Hematopoietic multipotent progenitor cell treated with erythropoietin and hydrocortisone succinate and interleukin-3 and kit ligand, for 17 days (in vitro differentiated cells): Measurements from ENCODE around the gene PRELID1.
"Not testable (repeated sequence)": the region's sequence is repeated elsewhere in the genome, so short reads cannot be mapped to it uniquely, and the experiment has no call there.

Experiments
- DNase-seq: peaks from one replicate; pipeline ENCODE4 v3.0.0-alpha.2; 2015; ENCODE audit warnings: low spot score

The PRELID1 gene

DNA sequence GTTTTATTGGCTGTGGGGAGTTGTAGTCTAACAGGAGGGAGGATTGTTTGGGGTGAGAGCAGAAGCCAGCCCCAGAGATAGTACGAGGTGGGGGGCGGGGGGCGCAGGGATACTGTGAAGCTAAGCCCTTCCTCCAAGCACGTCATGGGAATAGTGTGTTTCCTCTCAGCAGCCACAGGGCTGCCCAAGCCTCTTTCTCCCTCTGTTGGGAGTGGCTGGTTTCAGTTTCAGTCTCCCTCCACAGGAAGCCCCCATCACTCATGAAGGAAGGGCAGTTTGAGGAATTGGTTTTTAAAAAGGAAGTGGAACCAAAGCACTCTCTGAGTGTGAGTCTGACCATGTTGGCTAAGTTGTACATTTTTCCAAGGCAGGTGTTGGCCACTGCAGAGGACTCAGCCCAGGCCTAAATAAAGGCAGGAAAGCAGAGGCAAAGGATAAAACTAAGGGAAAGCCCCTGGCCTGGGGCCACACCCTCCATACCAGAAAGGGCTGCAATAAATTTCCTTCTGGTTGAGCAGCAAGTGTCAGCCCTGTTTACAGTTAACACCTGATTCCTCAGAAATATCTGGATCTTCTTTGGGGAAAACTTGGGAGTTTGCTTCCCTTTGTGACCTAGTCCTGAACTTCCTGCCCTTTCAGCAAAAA, 3.2 kb upstream of the PRELID1 start:
- DNase-seq, result no peak

DNA sequence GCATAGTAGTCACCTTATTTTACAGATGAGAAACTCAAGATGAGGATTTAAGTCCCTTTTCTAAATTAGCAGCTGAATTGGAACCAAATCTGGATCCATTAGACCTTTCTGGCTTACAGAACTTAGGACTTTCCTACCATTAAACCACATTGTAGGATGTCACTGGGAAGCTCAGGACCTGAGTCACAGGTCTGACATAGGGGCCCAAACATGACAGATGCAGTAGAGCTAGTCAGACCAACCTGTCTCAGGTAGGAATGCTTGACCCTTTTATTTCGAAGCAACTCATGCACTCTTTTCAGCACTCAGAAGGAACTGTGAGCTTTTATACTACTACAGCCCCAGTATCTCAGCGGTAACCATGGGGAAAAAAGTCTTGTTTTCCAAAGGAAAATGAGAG, 2.6 kb upstream of the PRELID1 start:
- DNase-seq, result no peak

DNA sequence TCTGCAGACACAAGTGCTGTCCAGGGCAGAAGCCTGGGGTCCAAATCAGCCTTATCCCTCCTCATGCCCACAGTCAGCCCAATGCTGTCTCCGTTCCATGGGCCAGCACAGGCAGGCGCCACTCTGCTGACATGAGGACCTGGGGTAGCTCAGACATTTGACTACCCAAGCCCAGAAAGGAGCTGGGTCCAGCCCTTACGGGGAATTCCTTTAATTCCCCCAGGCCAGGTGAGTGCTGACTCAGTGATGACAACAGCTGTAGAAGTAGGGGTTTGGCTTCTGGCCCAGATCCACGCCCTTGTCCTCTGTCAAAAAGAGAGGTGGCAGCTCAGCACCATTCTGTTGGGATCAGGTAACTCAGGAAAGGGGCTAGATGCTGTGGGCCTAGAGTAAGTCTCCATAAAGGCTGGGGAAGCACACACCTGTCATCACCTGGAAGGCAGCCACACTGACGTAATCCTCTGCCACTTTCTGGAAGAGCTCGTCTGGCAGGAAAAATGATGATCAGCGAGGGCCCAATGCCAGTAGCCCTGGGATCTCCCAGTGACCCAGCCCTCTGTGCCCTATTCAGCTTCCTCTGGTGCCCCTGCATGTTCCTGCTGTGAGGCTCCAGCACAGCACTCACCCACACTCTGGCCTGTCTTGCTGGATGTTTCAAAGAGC, 2.0 kb upstream of the PRELID1 start:
- peak; percentile 24 for DNase-seq

DNA sequence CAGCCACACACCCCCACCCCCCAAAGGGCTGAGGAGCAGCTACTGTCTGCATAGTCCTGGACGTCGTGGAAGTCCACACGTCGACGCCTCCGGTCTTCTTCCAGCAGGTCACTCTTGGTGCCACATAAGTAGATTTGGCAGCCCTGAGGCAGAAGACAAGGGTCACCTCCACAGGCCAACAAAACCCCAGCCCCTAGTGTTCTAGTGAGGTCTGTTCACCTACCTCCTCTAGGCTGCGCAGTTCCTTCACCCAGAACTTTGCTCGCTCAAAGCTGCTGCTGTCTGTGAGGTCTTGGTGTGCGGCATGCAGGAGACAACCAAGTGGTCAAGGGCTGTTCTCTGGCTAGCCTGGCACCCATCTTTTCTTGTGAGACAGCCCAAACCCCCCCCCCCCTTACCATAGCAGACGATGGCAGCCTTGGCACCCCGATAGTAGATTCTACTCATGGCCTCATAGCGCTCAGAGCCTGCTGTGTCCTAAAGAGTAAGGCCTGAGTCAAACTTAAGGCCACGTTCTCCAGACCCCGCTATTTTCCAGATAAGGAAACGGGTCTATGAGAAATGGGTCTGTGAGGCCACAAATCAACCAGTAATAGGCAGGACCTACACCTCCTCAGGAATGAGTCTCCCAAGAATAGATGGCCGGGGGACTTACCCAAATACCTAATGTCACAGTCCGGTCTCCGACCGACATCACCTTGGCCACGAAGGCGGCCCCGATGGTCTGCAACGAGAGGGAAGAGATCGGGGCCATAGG, 1.1 kb upstream of the PRELID1 start:
- no peak for DNase-seq

DNA sequence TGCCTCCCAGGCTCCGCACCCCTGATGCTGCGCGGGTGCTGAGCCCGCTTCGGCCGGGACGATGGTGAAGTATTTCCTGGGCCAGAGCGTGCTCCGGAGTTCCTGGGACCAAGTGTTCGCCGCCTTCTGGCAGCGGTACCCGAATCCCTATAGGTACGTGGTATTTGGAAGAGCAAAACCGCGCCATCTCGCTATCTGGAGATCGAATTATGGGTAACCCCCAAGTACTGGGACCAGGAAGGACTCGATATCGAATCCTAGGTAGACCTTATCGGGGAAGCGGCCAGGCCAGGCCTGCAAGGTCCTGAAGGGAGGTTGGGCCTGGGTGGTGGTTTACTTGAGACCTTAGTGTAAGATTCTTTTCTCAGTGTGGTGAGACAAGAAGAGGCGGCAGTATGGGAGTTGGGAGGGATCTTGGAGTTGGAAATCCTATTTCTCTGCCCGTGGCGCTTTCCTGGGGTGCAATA, 359 bp downstream of the PRELID1 start:
- DNase-seq, result peak; percentile 45

DNA sequence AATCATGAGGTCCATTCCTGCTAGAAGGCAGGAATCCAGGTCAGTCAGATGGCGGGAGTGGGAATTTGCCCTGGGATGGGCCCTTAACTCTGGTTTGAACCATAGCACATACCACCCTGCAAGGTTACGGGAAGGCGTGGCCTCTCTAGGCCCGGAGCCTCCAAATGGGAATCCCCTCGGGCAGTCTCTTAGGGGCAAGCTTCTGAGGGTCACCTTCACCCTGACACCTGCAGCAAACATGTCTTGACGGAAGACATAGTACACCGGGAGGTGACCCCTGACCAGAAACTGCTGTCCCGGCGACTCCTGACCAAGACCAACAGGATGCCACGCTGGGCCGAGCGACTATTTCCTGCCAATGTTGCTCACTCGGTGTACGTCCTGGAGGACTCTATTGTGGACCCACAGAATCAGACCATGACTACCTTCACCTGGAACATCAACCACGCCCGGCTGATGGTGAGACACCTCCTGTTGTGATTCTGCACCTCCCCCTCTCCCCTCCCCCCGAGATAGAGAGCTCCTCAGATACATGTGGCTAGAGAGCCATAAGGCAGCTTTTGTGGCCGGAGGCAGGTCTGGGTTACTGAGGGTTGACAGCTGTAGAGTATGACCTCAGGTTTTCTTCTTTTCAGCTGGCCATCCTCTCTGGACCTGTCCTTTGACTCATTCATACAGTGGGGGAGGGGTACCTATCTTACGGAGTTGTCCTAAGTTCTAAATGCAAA, 957 bp downstream of the PRELID1 start:
- DNase-seq, result no peak

DNA sequence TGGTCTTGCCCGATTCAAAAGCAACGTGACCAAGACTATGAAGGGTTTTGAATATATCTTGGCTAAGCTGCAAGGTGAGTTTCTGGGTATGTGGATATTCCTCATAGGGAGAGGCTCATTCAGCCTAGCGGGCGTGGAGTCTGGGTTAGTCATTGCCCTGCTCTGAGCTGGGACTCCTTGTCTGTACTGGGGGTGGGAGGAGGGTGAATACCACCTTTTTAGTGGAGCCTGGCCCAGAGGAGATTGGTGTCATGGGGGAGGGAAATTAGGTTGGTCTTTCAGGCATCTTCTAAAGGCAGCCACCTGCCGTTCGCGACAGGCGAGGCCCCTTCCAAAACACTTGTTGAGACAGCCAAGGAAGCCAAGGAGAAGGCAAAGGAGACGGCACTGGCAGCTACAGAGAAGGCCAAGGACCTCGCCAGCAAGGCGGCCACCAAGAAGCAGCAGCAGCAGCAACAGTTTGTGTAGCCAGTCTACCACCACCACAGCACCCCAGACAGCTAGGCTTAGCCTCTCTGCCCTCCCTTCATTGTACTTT, 2.6 kb downstream of the PRELID1 start:
- DNase-seq, result not testable (repeated sequence)

DNA sequence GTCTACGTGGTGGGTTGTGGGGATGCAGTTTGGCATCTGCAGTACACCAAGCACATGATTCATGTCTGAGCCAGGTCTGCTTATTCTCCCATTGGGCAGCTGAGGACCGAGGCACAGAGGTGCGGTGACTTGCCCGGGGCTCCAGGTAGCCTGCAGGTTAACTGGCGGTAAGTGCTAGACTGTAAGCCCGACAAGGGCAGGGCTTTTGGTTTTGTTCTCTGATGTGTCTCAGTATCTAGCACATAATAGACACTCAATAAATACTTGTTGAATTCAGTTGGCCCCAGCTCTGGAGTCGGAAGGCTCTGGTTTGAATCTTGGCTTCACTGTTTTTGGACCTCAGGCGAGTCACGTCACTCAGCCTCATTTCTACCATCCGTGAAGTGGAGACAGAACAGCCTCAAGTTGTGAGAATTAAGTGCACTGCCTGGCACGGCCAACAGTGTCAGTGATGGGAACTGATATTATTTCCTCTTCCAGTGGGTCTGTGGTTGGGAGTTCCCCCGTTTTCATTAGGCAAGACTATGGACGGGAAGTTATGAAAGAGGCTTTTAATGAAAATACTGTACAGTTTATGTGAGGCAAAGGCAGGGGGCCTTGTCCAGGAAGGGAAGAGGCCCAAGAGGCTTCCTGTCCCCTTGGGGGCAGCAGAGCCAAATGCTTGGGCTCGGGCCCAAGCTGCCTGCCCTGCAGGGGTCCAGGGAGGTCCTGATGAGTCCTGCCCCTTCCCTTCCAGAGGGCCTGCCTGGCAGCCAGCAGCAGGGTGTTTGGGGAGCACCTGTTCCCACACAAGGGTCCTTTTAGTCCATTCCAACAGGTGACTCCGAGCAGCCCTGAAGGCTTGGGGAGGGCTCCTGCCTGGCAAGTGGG, 3.3 kb downstream of the PRELID1 start:
- no peak for DNase-seq

DNA sequence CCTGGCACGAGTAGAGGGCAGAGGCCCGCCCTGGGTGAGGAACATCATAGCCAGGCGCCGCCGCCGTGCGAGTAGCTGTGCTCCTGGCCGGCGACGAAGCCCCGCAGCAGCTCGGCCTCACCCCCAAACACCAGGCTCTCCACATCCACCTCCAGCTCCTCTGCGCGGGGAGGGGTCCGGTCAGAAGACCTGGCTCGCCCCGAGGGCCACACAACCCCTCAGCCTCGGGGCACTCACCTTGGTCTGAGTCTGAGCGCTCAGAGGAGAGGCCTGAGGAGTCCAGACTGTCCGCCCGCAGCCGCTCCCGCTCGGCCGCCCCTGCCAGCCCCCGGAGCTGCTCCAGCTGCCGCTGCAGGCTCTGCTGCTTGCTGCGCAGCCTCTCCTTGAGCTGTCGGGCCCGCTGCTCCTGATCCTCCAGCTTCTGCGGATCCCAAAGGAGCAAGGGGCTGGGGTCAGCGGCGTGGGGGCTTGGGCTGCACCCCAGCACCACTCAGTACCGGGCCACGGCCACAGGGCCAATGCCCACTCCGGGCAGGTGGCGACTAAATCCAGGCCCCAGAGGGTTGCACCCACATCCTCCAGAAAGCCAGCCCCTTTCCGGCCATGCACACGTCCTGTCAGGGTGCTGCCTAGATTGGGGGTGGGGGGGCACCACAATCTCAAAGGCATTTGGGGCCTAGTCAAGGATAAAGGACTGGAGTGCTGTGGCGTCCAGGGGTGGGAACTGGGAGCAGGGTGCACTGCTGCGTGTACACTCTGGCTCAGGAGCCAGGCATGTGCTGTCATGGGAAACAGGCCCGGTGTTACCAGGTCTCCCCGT, 4.2 kb downstream of the PRELID1 start:
- DNase-seq, result no peak

DNA sequence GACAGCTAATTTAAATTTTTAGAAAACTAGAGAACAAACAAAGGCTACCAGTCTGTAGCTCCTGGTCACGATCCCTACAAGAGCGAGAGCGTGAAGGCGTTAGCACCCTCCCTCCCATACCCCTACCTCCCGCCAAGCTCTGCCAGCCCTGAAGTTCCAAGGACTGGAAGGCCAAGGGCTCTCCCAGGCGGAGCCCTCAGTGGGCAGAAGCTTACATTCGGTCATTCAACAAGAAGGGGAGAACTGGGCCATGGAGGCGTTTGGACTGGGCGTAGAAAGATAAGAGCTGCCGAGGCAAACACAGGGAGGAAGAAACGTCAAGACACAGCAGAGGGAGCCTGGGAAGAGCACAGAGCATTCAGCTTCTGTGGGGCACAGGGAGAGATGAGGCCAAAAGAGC, 5.1 kb downstream of the PRELID1 start:
- DNase-seq, result no peak

DNA sequence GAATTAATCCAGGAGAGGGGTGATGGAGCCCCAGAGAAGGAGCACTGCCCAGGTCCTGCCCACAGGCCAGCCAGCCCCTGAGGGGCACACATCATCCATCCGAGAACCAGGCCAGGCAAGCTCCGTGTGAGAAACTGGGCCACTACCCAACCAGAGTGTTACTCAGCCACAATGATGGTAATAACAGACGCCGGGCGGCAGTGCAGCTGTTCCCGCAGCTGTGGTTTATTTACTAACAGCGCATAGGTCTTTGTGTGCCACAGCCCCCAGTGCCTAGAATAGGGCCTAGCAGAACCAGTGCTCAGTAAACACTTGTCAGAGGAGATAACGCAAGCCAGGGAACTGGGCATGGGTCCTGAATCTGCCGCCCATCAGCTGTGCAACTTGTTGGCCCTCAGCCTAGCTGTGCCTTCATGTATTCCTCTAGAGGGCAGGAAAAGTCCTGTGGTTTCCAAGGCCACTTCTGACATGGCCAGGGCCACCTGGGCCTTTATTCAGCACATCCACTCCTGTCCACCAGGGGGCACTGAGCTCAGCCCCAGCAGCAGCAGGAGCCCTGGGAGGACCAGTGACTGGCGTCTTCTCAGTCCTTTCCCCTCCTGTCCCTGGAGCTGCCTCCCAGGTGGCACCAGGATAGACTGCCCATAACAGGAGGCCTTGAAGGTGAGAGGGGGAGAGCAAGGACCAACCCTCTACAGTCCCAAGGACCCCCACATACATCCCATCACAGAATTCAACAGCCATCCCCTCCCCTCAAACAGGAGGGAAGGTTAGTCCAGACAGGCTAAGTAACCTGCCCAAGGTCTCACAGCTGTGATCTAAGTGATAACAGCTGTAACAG, 6.0 kb downstream of the PRELID1 start:
- DNase-seq, result peak; percentile 95

DNA sequence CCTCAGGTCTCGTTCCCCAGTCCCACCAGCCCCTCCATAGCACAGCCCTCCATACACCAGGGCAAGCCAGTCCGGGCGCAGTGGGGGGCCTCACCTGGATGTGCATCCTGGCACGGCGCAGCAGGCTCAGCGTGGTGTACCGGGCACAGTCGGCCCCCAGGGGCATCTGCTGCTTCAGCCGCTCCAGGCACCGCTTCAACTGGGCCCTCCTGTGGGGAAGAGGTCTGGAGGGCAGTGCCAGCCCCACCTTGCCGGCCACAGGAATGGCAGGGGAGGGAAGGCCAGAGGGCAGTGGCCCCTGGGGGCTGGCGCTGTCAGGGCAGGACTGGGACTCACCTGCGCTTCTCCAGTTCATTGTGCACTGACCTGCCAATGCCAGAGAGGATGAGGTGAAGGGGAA, 6.7 kb downstream of the PRELID1 start:
- DNase-seq, result no peak

DNA sequence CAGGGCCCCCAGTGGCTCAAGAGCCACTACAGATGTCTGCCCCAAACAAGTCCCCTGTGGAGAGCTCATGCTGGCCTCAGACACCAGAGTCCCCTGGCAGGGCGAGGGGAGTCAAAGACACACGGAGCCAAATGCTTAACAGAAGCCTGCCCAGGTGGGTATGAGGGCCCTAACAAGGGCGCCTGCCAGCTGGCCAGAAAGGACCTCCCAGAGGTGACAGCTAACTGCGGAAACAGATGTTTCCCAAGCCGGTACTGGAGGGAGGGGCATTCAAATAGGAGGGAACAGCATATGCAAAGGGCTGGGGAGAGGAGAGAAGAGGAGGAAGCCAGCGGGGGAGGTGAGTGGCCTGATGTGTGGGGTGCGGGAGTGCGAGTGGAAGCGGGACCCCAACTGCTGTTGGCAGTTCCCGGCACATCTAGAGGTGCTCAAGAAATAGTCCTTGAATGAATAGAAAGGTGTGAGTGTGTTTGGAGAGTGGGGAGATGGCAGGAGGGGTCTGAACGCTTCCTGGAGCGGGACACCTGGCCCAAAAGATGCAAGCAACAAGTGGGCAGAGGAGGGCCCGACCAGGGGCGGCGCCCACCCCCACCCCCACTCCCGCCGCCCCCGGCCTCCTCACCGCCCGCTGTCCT, 7.3 kb downstream of the PRELID1 start:
- DNase-seq, result peak; percentile 41

DNA sequence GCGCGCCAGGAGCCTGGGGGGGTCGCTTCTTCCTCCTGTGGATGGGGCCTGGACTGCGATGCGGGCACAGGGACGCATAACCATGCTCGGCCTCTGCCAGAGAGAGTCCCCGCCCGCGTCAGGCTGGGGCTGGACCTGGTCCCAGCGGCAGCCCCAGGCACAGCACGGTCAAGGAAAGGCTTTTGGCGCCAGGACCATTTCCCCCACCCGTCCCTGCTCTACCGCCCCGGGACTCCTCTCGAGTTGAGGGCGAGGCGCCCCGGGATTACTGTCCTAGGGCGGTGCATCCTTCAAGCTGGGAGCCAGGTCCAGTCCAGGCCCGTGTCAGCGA, 7.8 kb downstream of the PRELID1 start:
- no peak for DNase-seq

DNA sequence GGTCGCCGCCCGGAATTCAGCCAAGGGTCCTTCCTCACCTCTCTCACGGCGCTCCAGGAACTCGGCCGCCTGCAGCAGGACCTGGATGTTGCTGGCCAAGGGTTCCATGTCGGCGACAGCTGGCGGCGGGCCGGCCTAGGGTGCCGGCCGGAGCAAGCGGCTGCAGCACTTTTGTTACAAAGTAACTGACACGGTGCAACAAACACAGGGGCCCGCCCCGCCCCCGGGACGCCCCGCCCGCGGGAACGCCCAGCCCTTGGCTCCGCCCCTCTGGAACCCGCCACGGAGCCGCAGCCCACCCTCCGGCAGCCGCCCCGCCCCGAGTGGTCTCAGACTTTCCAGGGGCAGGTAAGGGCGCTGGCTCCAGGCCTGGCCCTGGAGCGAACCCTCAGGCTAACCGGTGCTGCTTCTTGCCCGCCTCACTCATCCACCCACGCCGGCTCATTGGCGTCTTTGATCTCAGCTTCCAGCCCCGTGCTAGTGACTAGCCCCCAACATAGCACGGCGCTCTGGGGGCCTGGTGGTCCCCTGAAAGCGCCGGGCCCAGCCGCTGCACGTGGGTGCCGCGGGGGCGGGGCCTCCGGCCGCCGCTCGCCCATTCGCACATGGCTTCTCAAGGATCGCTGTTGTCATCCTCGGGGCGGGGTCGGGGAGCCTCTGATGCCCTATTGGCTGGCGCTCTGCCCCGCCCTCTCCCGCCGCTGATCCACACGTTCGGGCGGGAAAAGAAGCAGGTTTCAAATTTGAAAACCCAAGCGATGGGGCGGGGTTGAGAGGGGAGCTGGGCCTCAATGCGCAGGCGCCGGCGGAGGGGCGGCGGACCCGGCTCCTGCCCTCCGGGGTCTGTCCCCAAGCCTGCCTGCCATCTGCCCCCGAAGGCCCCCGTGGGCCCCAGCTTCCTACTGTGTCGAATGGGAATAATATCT, 8.4 kb downstream of the PRELID1 start, which contains the start of gene MXD3:
TSS of gene MXD3 (minus strand) at position 176 of the 926 bp plus-strand sequence. CDS start at position 108, 68 bp downstream.
- peak; percentile 95 for DNase-seq

DNA sequence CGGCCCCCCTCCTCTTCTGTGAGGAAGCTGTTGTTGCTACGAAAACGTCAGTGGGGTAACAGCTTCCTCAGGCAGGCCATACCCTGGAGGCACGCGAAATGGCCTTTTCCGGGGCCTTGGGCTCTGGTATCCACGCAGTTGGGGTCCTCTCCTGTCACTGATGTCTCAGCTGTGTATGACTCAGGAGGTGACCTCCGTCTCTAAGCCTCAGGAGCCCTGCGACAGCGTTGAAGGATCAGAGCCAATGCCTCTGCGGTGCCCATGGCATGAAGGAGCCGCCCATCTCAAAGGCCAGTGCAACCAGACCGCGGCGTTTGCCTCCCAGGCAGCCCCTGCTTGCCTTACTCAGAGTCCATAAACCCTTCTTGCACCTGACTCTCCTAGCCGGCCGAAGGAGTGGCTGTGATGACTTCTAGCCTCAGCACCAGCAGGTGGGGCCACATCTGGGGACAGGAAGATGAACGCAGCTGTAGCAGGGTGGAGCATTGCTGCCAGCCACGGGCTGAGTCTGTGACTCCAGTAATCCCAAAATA, 9.1 kb downstream of the PRELID1 start:
- DNase-seq, result peak; percentile 62

DNA sequence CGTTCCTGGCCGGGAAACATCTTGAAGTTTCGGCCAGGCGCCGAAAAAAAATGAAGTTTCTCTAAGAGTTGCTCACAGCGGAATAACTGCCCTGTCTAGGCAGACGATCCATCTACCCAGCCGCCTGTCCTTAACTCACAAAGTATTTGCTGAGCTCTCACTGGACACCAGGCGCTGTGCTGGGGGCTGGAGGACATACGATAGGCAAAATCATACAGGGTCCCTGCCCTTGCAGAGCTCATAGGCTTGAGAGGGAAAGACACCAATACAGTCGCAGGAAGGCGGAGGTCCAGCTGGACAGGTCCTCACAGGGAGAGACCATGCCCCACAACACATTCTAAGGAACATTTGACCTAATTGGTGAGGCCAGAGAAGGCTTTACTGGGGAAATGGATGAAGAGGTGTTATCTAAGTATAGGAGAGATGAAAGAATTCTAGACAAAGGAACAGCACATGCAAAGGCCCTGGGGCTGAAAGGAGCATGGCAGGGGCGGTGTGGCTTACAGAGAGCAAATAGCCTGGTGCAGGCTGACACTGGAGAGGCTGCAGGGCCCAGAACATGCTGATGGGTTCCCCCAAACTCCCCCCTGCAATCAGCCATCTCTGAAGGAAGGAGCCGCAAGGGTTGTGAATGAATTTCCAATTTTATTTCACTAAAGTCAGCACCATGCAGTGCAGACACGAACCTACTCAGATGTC, 10.1 kb downstream of the PRELID1 start:
- no peak for DNase-seq
